GM18505 (cell line): Measurements from ENCODE around the gene CHCHD1.
"Not testable (repeated sequence)": the region's sequence is repeated elsewhere in the genome, so short reads cannot be mapped to it uniquely, and the experiment has no call there.

Experiments used
- ATAC-seq: cut with Tn5 transposase; IDR thresholded peaks from one replicate; pipeline ENCODE4 v1.9.1; 2021; ENCODE audit not compliant: unreplicated experiment
- POLR2A ChIP-seq: IDR thresholded peaks from 4 replicates; pipeline ENCODE4 v1.6.1; 2011; ENCODE audit warnings: borderline replicate concordance; ENCODE audit not compliant: insufficient read depth, insufficient read length; ENCODE audit errors: extremely low read depth

The CHCHD1 gene

GRCh38 chr10:73816917-73817729 lies 35.3 kb downstream of the CHCHD1 start:
- no peak for TF ChIP-seq POLR2A
- ATAC-seq = no peak

GRCh38 chr10:73817826-73818225 lies 36.0 kb downstream of the CHCHD1 start:
- ATAC-seq = no peak
- no peak for TF ChIP-seq POLR2A

- ATAC-seq = no peak
- TF ChIP-seq POLR2A = no peak
Measured at GRCh38 chr10:73818402-73818801, 36.6 kb downstream of the CHCHD1 start.

- ATAC-seq = no peak
- TF ChIP-seq POLR2A = no peak
Measured at GRCh38 chr10:73819081-73819480, 37.2 kb downstream of the CHCHD1 start.

- no peak for TF ChIP-seq POLR2A
Measured at GRCh38 chr10:73819513-73820093, 37.8 kb downstream of the CHCHD1 start.

GRCh38 chr10:73823391-73823790 lies 41.5 kb downstream of the CHCHD1 start:
- no peak for TF ChIP-seq POLR2A
- no peak for ATAC-seq

More at GRCh38 chr10:73819513-73820093, 37.8 kb downstream of the CHCHD1 start:
- no peak for ATAC-seq

GRCh38 chr10:73824146-73824725 lies 42.4 kb downstream of the CHCHD1 start:
- ATAC-seq = no peak
- TF ChIP-seq POLR2A = no peak

GRCh38 chr10:73827346-73828089 lies 45.7 kb downstream of the CHCHD1 start:
- TF ChIP-seq POLR2A = no peak
- ATAC-seq = no peak

GRCh38 chr10:73828161-73828560 lies 46.3 kb downstream of the CHCHD1 start:
- ATAC-seq = no peak
- no peak for TF ChIP-seq POLR2A

- not testable (repeated sequence) for ATAC-seq
Measured at GRCh38 chr10:73829090-73829489, 47.2 kb downstream of the CHCHD1 start.
